COLO829 (cell line): ENCODE data around the gene SEMA5B.

Source experiments
- DNase-seq: peaks from one replicate; pipeline ENCODE4 v3.0.0; 2012; ENCODE audit warnings: low spot score

SEMA5B gene

GRCh38 chr3:122924056-122924455 is 103.5 kb downstream of the SEMA5B start:
- no peak for DNase-seq

DNA sequence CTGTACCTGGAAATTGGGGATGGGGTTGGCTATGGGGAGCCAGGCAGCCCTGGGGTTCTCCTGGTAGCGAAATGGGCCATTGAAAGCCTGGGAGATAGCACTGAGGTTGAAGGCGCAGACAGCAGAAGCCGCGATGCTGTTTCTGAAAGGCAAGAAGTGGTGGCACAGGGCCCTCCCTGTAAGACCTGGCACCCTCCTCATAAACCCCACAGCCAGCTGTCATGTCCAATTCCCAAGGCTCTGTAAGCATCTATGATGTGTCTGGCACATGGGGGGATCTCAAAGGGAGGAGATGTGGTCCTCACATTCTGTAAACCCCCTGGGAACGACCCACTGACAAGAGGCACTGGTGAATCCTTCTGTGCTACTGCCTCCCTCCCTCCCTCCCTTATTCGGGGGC is 104.0 kb downstream of the SEMA5B start:
- DNase-seq: no peak

- DNase-seq: no peak
Measured at GRCh38 chr3:122921791-122922651, 105.5 kb downstream of the SEMA5B start.

- DNase-seq: no peak
Measured at GRCh38 chr3:122920986-122921385, 106.6 kb downstream of the SEMA5B start.

DNA sequence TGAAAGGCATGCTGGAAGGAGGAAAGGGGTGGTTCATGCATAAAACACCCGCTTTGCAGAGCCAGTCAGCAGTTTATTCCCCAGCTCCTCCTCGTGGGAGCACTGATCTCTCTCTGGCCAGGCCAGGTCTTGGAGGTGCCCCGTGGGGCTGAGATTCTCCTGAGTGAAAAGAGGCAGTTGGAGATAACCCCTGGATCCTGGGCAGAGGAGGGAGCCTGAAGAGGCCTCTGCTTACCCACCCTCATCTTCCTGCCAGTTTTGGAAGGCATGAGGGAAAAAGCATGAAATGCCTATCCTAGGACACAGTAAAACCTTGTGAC is 108.3 kb downstream of the SEMA5B start:
- no peak for DNase-seq

DNA sequence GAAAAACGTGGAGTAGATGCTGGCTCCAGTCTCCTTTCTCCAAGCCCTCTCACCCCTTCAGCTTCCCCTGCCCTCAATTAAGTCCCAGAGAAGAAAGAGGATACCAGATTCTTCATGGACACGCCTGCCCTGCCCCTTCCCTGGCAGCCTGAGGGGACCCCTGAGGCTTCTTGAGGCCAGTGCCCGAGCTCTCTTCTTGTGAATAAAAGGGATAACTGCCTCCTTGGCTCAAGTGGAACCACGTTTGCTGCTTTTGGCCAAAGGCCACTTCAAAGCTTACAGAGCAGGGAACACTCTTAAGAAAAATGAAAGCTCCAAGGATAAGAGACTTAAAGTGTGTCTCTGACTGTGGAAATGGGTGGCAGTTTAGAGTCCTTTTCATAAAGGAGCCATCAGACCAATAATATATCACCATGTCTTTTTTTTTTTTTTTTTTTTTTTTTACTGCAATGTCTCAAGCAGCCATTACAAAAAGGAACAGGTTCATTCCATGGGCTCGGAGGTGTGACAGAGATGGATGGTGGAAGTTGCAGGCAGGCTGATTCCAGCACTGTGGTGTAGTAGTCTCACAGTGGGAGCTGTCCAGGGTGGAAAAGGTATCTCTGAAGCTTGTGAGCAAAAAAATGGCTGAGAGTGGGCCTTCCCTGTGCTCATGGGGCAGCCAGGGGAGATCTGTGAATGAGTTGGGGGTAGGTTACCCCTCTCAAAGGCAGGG is 108.8 kb downstream of the SEMA5B start:
- no peak for DNase-seq

DNA sequence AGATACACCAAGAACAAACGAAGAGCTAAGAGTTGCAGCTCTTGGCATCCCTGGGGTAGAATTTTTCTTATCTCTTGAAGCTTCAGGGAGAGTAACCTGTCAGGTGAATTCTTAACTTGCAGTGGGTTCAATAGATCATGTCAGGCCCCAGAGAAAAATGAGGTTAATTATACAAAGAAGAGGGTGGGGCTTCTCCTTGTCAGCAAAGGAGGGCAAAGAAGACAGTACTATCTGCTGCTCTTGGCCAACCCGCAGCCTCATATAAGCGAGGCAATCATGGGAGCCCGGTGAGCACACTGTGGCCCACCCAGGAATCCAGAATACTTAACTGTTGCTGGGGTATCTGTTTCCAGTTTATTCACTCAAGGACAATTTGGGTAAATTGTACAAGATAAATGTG is 110.2 kb downstream of the SEMA5B start:
- DNase-seq: no peak

DNA sequence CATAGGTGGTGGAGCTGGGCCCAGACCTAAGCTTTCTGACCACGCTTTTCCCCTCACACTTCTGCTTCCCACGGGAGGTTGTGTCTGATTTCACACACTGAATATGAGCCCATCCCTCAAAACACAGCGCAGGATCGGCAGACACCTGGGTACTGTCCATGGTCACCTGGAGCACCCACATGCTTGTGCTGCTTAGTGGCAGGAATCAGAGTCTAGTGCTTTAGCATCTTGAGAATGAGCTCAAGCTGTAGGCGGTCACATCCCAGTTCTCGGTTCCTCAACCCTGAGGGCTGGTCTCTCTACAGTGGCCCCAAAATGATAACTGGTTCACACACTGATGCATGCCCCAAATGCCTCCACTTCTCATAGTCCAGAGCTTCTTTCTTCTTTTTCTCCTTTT is 111.0 kb downstream of the SEMA5B start:
- no peak for DNase-seq

DNA sequence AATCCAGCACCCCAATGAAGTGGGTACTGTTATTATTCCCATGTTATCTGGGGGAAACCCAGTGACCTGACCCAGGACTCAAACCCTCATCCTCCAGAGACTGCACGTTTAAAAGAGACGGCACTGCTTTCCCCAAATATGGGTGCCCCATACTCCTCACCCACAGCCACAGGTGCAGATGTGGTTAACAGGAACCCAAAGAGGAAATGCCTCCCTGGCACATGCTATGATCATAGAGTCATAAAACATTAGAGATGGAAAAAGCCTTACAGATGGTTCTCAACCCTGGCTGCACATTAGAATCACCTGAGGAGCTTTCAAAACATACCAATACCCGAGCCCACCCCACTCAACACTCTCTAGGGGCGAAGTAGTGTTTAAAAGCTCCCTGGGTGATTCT is 111.5 kb downstream of the SEMA5B start:
- no peak for DNase-seq

DNA sequence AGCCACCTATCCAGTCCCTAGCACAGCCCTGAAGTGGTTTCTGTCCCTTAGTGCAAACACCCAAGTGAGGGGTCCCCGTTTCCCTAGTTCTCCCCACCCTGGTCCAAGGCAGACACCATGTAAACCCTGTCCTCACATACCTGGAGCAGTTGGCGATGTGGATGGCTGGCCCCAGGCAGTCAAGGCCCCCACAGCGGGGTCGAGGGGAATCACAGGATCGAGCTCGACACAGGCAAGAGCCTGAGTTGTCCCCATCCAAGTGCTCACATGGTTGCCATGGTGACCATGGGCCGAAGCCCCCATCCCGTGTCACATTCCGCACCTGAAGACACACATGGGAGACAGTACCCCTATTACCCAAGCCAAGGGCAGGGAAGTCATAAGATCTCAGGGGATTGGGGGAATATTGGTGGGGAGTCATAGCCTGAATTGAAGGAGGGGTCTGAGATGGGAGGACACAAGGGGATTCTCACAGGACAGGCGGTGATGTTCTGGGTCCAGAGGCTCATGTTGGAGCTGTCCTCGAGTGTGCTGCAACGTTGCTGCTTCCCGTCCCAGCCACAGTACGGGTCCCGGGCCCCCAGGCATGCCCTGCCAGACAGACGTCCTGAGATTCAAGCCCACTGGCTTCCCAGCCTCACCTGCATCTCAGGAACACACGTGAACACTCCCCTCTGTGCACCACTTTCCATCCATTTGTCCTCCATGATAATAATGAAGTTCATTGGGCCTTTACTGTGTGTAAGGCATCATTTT is 112.1 kb downstream of the SEMA5B start:
- DNase-seq: no peak

DNA sequence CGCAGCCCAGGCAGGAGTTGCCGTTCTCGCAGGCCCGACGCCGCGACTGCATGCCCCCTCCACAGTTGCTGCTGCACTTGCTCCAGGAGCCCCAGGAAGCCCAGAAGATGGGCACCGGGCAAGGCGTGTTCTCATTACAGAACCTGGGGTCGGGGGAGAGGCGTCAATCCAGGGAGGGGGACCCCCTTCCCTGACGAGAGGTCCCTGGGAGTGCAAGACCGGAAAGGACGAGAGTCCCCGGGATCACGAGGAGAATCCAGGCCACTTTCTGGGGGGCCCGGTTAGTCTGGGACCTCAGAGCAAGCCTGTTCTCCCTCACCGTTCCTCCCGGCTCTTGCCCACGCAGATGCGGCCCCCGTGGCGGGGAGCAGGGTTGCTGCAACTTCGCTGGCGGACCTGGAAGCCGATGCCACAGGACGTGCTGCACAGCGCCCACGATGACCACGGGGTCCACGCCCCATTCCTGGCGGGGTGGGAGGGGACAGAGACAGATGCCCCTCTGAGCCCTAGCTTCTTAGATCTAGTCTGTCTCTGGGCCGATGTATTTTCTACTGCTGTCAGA is 113.9 kb downstream of the SEMA5B start:
- DNase-seq: no peak

- DNase-seq: no peak
Measured at GRCh38 chr3:122912772-122913538, 114.6 kb downstream of the SEMA5B start.

- no peak for DNase-seq
Measured at GRCh38 chr3:122911901-122912300, 115.7 kb downstream of the SEMA5B start.

GRCh38 chr3:122908251-122908650 is 119.3 kb downstream of the SEMA5B start:
- DNase-seq: no peak

DNA sequence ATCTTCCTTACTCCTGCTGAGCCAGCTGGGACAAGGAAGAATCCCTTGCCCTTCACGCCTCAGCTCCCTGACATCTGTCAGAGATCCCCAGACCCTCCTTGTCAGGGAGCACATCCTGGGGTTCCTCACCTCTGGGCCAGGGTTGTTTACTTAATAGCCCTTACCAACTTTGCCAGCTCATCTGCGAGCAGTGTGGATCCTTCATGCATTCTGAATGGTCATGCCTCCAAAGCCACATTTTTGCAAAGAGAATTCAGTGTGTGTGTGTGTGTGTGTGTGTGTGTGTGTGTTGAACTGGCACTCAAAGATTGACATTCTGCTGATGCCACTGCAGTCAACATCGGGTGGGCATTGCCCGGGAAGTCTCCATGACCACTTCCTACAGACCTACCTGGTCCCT is 120.1 kb downstream of the SEMA5B start:
- no peak for DNase-seq

DNA sequence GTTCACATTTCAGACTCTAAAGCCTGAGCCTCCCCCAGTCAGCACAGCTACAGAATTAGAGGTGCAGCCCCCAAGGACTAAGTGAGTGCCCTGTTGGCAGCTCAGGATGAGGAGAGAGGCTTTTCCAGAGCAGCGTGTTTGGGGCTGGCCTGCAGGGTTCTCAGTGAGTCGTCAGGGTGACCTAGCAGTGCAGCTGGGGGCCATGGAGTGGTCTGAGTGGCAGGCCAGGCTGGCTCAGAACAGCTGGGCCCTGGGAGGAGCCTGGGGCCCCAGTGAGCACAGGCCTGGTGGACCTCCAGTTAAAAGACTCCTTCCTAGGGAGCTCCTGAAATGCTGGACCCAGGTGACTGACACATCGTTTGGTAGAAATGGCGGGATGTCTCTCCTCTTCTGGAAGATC is 124.4 kb downstream of the SEMA5B start:
- no peak for DNase-seq

DNA sequence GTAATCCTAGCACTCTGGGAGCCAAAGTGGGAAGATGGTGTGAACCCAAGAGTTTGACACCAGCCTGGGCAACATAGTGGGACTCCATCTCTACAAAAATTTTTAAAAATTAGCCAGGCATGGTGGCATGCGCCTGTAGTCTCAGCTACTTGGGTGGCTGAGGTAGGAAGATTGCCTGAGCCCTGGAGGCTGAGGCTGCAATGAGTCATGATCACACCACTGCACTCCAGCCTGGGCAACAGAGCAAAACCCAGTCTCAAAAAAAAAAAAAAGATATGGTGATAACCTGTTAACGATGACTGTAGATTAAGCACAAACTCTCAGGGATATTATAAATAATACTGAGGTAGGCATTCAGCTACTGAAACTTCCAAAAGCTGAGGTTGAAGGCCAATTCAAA is 125.2 kb downstream of the SEMA5B start:
- no peak for DNase-seq

DNA sequence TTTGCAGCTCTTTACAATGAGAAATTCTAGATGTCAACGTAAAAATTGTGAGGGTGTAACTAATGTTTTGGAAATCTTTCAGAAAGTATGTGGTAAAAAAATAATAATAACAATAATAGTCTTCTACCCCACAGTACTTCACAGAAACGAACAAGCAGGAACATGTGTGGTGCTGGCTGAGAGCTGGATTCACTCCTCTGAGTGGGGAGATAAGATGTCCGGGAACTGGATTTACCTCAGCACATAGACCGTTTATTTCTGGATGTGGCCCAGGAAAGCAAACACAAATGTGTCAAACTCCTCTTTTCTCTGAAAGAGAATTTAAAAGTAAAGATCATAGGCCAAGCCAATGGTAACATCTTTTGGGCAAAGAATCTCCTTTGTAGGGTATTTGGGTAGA is 129.3 kb downstream of the SEMA5B start:
- no peak for DNase-seq

GRCh38 chr3:122893754-122894668 is 133.6 kb downstream of the SEMA5B start:
- DNase-seq: peak; percentile 72

DNA sequence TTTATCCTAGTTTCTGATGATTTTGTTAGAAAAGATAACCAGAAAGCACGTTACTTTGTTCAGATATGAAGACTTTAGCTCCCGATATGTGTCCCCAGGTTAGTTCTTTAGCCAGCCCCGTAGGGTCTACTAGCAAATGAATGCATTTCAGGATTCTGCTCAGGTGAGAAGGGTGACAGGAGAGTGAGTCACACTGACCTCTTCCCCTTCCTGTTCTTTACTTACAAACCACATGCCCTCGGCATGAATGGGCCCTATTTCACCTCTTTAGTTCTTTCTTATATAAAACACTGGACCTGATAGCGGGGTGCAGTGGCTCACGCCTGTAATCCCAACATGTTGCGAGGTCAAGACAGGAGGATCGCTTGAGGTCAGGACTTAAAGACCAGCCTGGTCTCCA is 134.3 kb downstream of the SEMA5B start:
- DNase-seq: no peak
